Stimulated activated CD4-positive, alpha-beta T cell treated with anti-CD3 and anti-CD28 coated beads, Interleukin-4, amount 100 ng/mL, for 1 hour (primary cell): Measurements from ENCODE around the gene ARHGAP42.
"Not testable (repeated sequence)": the region's sequence is repeated elsewhere in the genome, so short reads cannot be mapped to it uniquely, and the experiment has no call there.

Source experiments
- DNase-seq: peaks from one replicate; pipeline ENCODE4 v3.0.0-alpha.2; 2020

Gene ARHGAP42

GRCh38 chr11:100727410-100727809, 40.3 kb downstream of the ARHGAP42 start:
- no peak for DNase-seq

GRCh38 chr11:100730266-100730665, 43.2 kb downstream of the ARHGAP42 start:
- no peak for DNase-seq

GRCh38 chr11:100731471-100731870, 44.4 kb downstream of the ARHGAP42 start:
- no peak for DNase-seq

DNA sequence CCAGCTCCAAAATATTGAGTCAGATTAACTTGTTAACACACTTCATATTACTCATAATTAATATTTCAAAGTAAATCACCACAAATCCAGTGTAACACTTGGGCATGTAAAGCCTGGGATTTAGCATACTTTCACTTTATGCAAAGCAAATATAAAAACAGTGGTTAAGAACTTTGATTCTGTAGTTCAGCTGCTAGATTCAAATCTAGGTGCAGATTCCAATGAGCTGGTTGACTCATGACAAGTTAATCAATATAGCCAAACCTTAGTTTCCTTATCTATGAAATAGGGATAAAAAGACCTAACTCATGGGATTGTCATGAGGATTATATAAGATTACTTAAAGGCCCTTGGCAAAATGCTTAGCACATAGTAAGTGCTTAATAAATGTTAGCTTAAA, 45.9 kb downstream of the ARHGAP42 start:
- no peak for DNase-seq

DNA sequence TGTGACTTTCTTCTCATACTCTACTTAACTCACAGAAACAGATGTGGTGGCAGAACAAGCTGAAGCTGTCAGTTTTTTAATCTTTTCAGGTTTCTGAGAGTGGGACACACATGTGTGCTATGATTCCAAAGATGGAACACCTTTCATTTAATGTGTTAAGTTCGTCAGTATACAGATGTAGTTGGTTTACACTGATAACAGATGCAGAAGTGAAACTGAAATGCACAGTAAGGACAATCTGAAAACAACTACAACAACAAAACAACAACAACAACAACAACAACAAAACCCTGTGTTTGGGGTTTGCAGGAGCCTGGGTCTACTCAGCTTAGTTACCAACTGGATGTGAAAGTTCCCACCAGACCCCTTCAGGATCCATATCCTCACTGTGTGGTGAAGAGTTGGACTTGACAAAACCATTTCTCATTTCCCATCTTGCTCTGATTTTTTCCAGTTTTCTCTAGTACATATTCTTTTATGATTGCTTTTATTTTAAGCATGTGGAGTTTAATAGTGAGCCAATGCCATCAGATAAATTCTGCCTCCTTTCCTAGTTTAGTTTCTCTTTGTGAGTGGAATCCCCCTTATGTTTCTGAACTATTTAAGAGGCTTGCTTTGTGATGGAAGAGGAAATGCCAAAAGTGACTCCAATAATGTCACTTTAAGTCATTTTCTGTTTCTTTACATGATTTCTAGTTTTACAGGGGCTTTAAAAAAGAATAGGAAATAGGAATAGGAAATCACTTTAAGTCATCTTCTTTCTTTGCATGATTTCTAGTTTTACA, 47.8 kb downstream of the ARHGAP42 start:
- DNase-seq, result no peak

DNA sequence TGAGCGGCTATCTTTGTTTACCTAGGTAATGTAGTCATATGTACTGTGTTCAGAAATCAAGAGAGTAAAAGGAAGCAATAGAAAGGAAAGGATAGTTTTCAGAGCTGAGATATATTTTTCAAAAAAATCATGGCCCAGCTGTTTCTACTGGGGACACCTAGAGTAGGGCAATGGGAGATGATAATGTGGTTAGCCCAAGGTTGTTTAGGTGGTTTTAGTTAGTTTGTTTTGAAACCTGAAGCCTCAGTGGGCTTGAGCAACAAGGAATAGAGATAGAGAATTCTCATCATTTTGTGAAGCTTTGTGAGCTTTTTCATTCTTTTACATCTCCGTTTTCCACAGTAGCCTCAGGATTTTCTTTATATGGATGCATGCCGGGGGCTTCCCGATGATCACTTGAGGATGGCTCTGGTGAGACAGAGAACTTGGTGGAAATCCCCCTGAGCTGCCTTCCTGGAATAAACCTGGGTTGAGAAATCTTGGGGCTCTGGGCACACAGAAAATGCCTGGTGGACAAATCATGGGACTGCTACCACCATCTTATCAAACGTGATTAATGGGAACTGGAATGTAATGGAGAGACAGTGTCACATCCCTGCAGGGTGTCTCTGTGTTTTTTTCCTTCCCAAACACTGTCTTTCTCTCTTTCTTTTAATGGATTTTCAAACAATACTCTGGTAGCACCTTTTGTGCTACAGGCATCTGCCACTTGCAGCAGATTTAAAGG, 49.0 kb downstream of the ARHGAP42 start:
- DNase-seq, result no peak

GRCh38 chr11:100738701-100739270, 51.7 kb downstream of the ARHGAP42 start:
- no peak for DNase-seq

GRCh38 chr11:100739666-100740065, 52.6 kb downstream of the ARHGAP42 start:
- DNase-seq, result no peak

DNA sequence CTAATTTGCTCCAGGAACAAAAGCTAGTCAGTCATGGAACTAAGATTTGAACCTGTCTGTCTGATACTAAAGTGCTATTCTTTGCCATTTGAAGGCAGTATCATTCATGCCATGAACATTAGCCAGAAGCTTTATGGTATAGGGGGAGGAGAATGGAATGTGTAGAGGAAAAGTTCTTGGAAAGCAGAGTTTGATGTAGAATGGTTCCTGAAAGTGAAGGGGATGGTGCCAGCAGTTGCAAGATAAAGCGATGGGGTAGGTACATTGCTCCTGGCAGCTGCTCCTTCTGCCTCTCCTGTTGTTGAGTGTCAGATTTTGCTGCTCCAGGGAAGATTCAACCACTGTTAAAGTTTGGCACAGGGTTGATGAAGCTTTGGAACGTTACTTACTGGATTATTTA, 53.4 kb downstream of the ARHGAP42 start:
- no peak for DNase-seq

- DNase-seq, result no peak
These were observed 55.0 kb downstream of the ARHGAP42 start for GRCh38 chr11:100741866-100742625.

- no peak for DNase-seq
These were observed 59.4 kb downstream of the ARHGAP42 start for GRCh38 chr11:100746448-100746847.

GRCh38 chr11:100748153-100748552, 61.1 kb downstream of the ARHGAP42 start:
- DNase-seq, result no peak

GRCh38 chr11:100749887-100750565, 62.9 kb downstream of the ARHGAP42 start:
- not testable (repeated sequence) for DNase-seq

- not testable (repeated sequence) for DNase-seq
These were observed 63.4 kb downstream of the ARHGAP42 start for GRCh38 chr11:100750566-100750891.

GRCh38 chr11:100752371-100753171, 65.5 kb downstream of the ARHGAP42 start:
- DNase-seq, result no peak

DNA sequence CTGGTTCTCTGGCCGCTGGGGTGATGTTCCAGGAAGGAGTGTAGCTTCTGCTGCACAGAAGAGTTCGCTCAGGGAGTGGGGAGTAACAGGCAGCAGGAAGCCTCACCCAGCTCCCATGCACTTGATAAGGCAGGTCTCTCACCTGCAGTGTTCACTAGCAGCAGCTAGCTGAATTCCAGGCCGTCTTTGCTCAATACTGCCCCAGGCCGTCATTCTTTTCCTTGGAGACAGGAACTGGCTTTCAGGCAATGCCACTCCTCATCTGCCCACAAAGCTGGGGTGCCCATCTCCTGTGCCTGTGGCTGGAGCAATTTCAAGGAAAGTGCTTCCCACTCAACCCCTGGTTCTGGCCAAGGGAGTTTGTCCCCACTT, 66.1 kb downstream of the ARHGAP42 start:
- no peak for DNase-seq

- no peak for DNase-seq
These were observed 66.5 kb downstream of the ARHGAP42 start for GRCh38 chr11:100753571-100753970.

- no peak for DNase-seq
These were observed 69.5 kb downstream of the ARHGAP42 start for GRCh38 chr11:100756559-100756958.

GRCh38 chr11:100757646-100758045, 70.6 kb downstream of the ARHGAP42 start:
- DNase-seq, result no peak

DNA sequence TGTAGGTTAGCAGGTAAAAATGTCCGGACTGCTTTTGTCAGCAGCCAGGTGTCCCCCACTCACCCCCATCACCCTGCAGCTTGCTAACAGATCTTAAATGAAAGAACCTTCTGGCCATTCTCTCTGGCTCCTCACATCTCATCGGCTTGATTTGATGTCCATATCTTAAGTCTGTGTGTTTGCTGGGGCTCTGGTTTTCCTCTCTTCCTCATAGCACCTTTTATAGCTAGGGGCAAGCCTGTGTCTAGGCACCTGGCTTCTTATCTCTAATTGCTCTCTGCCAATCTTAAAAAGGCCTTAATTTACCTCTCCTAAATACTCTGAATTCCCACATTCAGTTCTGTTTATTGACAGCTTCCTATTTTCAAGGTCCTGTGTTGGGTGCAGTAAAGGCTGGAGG, 72.0 kb downstream of the ARHGAP42 start:
- no peak for DNase-seq

DNA sequence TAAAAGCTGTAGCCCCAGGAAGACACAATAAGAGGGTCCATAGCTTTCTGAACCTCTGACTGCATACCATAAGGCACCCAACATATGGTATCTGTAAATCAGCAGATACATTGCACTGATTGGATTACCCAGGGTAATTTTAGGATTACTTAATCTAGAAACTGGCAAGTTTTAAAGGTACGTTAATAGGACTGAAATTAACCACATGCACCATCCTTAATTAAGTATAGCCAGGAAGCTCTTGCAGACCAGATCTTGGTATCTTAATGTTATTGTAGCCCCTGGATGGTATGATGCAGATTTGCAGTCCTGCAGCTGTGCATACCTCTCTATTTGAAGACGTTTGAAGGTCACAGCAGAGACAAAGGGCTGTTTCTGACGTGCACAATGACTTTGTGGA, 72.8 kb downstream of the ARHGAP42 start:
- DNase-seq, result no peak

GRCh38 chr11:100760744-100761143, 73.7 kb downstream of the ARHGAP42 start:
- DNase-seq, result no peak
